ENCODE measurements around the gene POGK. TPM values are rescaled to one million over a fixed set of nuclear protein-coding genes. Genes with fewer than 3 reads are reported as not detected.
A peak's percentile ranks its signal among the peaks of the same experiment; 100 is the strongest.

Gene POGK
- total RNA-seq, 1 experiment from 2014 or later: 47.7 TPM

DNA sequence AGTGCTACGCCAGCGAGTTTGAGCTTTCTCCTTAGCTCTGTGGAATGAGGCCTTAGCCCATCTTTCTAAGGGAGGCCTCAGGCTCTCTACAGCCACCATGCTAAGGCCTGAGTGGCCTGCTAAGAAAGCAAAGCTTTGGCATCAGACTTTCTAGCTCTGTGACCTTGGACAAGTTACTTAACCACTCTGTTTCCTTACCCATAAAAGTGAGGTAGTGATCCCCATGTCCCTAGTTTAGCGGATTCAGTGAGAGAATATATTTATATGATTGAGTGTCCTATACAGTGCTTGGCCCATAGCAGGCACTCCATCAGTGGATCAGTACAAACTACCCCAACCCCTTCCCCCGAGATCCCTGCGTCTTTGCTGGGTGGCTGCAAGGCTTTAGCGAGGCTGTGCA, 4.0 kb downstream of the POGK start:
- Histone ChIP-seq H2AFZ (ENCODE audit: low read length) (no peak overlapping the region), H2BK120ac (ENCODE audit: low read depth, low read length, poor library complexity, severe bottlenecking) (no peak overlapping the region), H3K56ac (ENCODE audit: insufficient read length, low read depth, low read length) (no peak overlapping the region), H2BK12ac (ENCODE audit: insufficient read length, low read depth, low read length) (no peak overlapping the region), H3K9ac (ENCODE audit: extremely low read depth, insufficient read length, low read length) (no peak overlapping the region), H3K9me3 (ENCODE audit: control insufficient read depth, low read depth, low read length) (no peaks in the 10 kb centered on the region), H3K18ac (ENCODE audit: insufficient read length, low read depth, low read length) (no peak overlapping the region), H3K4me2 (ENCODE audit: insufficient read depth, insufficient read length, low read length) (no peak overlapping the region), H2AK5ac (ENCODE audit: insufficient read length, low read length) (no peak overlapping the region), H3K4ac (ENCODE audit: low read depth, low read length) (no peak overlapping the region), H2BK15ac (ENCODE audit: low read depth, low read length) (no peak overlapping the region), H3K79me2 (ENCODE audit: insufficient read depth, low read length) (peaks cover 5% of the 10 kb centered on the region; the same call in 1 of the 2 replicates), H2BK20ac (ENCODE audit: low read depth, low read length, poor library complexity, severe bottlenecking) (no peak overlapping the region), H3K23me2 (ENCODE audit: insufficient read length, low read depth, low read length, poor library complexity, severe bottlenecking) (peaks cover 4% of the 10 kb centered on the region), H4K5ac (ENCODE audit: insufficient read length, low read depth, low read length) (no peak overlapping the region), H3K4me1 (ENCODE audit: insufficient read depth, low read length) (peaks cover 5% of the 10 kb centered on the region; the same call in 1 of the 2 replicates), H4K8ac (replicated peaks; ENCODE audit: insufficient read length, low read depth, low read length) (no peak overlapping the region), H4K91ac (ENCODE audit: insufficient read length, low read depth, low read length) (no peak overlapping the region), H3K27ac (ENCODE audit: insufficient read length, low read depth, low read length) (no peak overlapping the region), H4K20me1 (ENCODE audit: control insufficient read depth, insufficient read depth, insufficient read length) (no peaks in the 10 kb centered on the region), H3K79me1 (ENCODE audit: insufficient read depth, low read depth, low read length, poor library complexity, severe bottlenecking) (no peaks in the 10 kb centered on the region), H3K14ac (ENCODE audit: insufficient read depth, low read length) (no peak overlapping the region), H2BK5ac (ENCODE audit: insufficient read length, low read length) (no peak overlapping the region), H3K23ac (ENCODE audit: insufficient read length, low read depth, low read length) (no peak overlapping the region), H3T11ph (ENCODE audit: low read length) (no peak overlapping the region), H3K27me3 (ENCODE audit: insufficient read depth, low read length) (no peaks in the 10 kb centered on the region)
- DNase-seq: no peak
- peaks cover 60 to 80% (median 73%) of the 10 kb centered on the region in 3 experiments for H3K36me3 Mint-ChIP-seq (ENCODE audit: insufficient read depth in 1 of 3, low read depth in 3 of 3)
- H3K27me3 Mint-ChIP-seq (ENCODE audit: low read depth): peaks cover 2% of the 10 kb centered on the region
- H3K9me3 Mint-ChIP-seq: no peaks in the 10 kb centered on the region
- TF ChIP-seq, protein P1, sequence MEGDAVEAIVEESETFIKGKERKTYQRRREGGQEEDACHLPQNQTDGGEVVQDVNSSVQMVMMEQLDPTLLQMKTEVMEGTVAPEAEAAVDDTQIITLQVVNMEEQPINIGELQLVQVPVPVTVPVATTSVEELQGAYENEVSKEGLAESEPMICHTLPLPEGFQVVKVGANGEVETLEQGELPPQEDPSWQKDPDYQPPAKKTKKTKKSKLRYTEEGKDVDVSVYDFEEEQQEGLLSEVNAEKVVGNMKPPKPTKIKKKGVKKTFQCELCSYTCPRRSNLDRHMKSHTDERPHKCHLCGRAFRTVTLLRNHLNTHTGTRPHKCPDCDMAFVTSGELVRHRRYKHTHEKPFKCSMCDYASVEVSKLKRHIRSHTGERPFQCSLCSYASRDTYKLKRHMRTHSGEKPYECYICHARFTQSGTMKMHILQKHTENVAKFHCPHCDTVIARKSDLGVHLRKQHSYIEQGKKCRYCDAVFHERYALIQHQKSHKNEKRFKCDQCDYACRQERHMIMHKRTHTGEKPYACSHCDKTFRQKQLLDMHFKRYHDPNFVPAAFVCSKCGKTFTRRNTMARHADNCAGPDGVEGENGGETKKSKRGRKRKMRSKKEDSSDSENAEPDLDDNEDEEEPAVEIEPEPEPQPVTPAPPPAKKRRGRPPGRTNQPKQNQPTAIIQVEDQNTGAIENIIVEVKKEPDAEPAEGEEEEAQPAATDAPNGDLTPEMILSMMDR (conservative IDR thresholded peaks at IDR 0.05): no peak
- WGBS (ENCODE audit: extremely low coverage, insufficient read length, low lambda C conversion rate): no CpG with 5 or more reads among the region's 6 CpGs
- no peak overlapping the region; a peak in 1 of 5 replicates for H3K4me3 Mint-ChIP-seq
- H3K27ac Mint-ChIP-seq: peak overlapping the region in 2 of 3 experiments; percentile 18 to 28; a peak in 1 of 7 replicates
- peaks cover 15 to 20% of the 10 kb centered on the region in 2 experiments for H3K4me1 Mint-ChIP-seq
